UCSD-AML1 (cell line): ENCODE results near the gene RHOBTB3.

ENCODE experiments used
- DNase-seq: peaks from one replicate; lab custom pipeline; 2025; ENCODE audit not compliant: unreplicated experiment; lab: John Stamatoyannopoulos, UW

RHOBTB3 gene

DNA sequence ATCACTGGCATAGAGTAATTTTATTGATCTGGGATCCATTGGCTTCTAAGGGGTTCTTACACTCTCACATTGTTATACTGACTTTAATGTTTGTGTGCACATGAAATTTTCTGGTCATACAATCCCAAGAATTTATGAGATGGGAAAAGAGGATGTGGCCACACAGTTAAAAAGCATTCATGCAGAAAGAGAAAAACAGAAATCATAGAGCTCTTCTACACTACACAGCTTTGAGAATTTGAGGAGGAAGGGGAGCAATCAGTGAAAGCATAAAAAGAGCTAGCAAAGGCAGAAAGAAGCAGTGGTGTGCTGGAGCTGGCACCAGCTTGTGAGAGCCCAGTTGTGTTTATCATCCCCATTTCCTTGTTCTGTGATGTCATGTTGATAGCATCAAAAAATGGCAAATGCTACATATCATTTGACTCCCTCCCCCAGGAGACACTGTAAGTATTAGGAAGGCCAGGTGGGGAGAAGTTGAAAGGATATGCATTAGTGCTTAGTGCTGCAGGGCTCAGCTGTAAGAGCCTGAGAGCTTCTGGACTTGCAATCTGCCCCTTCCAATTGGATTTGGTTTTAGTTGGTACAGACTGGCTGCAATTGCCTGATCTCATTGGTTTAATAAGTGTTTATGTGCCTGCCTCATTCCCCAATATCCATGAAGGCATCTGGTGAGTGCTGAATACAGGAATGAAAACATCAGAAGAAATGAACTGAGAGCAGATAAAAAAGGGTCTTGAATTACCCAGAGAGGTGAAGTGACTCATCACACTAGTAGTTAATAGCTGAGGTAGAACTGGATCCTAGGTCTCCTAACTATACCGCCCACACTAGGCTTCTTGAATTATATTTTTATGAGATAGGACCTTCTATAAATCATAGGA is 30.9 kb downstream of the RHOBTB3 start:
- DNase-seq, result no peak

- DNase-seq, result no peak
Observed at GRCh38 chr5:95762652-95763041, 31.5 kb downstream of the RHOBTB3 start.

DNA sequence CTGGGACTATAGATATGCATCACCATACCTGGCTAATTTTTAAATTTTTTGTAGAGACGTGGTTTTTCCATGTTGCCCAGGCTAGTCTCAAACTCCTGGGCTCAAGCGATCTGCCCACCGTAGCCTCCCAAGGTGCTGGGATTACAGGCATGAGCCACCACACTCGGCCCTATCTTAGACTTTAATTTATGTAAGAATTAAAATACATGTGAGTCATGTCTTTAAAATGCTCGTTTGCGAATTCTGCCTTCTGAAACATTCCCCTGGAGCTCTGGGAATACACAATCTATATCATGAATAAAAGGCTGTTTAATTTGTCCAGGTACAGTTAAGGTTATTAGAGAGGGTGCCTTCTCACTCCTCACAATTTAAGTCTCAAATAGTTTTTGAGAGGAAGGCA is 32.8 kb downstream of the RHOBTB3 start:
- DNase-seq, result no peak

GRCh38 chr5:95768731-95769130 is 37.6 kb downstream of the RHOBTB3 start:
- DNase-seq, result no peak

DNA sequence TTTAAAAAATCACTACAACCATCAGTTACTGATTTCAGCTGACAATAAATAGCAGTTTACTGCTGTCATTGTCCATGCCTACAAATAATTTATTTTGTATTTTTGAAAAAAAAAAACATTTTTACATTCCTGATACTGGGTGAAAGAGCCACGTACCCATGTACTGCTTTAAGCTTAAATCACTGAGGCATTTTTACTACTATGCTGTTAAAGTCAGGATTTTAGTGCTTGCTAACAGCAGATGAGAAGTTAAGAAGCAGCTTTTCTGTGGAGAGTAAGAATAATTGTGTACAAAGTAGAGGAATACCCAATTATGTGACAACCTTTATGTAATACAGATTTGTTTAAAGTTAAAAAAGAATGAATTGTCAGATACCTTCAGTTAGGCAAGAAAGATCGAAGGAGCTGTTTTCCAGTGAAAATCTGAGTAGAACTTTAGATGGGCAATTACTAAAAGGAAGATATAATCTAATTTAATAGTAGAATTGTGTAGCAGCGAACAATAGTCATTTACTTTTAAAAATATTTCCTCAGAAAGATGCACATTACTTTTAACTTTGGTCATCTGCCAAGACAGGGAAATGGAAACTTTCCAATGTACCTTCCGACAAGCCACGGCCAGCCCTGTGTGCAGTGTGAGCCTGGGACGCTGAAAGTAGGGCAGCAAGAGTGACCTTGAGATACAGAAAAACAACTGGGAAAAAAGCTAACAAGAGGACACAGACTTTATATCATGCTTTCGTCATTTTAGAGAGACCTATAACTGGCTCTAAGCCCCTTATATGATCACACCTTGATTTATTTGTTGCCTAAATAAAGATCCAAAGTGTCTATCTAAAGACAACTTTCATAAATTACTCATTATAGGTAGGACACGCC is 39.9 kb downstream of the RHOBTB3 start:
- no peak for DNase-seq

DNA sequence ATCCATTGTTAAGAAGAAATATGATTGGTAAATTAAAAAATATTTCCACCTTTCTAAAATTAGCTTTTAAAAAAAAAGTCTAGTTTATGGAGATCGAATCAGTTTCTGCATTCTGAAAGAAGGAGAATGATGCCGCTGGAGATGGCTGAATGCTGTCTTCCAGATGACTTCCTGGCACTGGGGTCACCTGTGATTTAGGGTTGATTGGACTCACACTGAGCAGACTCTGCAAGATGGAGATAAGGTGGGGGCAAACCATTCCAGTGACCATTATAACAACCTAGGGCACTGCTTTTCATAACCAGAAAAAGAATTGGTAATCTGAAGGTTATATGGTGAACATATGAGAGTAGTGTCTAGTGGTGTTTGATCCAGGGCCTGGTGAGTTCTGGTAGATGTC is 40.8 kb downstream of the RHOBTB3 start:
- no peak for DNase-seq

- peak; percentile 38 for DNase-seq
Observed at GRCh38 chr5:95773335-95774059, 42.4 kb downstream of the RHOBTB3 start.

DNA sequence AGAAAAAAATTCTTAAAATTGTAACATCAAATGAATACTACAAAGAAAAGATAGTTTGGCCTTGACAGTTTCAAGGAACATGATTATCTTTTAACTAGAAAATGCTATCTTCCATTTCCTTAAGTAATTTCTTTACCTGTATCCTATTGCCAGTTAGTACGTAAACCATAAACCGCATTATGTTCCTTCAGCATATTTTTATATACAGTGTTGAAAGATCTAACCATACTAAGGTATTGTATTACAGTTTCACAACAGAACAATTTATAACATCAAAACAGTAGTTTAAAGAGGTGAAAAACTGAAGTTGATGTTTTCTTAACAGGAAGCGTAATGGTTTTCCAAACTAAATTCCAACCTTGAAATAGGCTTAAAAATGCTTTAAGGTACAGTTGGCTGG is 46.3 kb downstream of the RHOBTB3 start:
- DNase-seq, result no peak

DNA sequence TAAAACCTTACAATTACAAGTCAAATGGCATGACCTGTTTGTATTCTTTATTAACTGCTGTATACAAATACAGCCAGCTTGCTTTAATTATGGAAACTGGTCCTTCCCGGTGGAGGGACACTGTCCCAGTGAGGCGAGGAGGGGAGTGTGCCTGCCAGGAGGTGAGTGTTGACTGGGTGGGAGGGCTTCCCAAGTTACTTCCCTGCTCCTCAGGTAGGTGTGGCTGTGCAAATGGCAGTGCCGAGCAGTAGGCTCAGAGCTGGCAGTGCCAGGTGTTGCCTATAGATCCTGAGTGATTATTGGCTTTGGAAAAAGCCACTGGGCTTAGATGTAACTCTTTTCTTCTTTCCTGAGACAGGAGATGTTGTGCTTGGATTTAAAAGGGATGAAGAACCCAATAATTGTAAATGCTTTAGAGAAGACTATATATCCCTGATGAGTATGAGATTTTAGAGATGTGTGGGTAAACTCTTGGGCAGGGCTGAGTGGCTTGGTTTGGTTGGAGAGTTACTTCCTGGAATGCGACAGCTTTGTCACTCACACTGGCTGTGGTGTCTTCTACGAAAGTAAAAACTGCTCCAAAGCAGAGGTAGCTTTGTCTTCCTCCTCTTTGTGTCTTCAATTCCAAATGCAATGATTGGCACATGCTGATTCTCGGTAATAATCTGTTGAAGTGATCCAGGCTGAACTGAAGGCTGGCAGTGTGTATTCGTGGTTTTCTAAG is 47.7 kb downstream of the RHOBTB3 start:
- DNase-seq, result no peak

DNA sequence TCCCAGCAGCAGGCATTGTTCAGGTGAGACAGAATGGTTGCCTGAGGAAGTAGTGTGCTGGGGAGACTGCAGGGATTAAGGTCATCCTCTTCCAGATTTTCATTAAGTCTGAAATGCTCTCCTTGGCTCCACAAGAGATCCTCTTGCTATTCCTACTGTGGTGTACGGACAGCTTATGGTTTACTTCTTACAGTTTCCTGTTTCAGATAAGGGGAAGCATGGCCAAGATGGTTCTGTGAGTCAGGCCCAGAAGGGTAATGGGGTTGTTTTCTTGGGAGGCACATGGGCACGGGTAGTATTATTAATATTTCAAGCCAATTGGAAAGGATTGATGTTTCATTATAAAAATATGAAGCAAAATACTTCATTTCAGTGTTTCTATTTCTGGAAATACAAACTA is 48.5 kb downstream of the RHOBTB3 start:
- no peak for DNase-seq

- no peak for DNase-seq
Observed at GRCh38 chr5:95780597-95780996, 49.5 kb downstream of the RHOBTB3 start.

GRCh38 chr5:95781101-95781583 is 50.0 kb downstream of the RHOBTB3 start:
- peak; percentile 67 for DNase-seq

- no peak for DNase-seq
Observed at GRCh38 chr5:95782181-95782580, 51.0 kb downstream of the RHOBTB3 start.

GRCh38 chr5:95783661-95784060 is 52.5 kb downstream of the RHOBTB3 start:
- no peak for DNase-seq

DNA sequence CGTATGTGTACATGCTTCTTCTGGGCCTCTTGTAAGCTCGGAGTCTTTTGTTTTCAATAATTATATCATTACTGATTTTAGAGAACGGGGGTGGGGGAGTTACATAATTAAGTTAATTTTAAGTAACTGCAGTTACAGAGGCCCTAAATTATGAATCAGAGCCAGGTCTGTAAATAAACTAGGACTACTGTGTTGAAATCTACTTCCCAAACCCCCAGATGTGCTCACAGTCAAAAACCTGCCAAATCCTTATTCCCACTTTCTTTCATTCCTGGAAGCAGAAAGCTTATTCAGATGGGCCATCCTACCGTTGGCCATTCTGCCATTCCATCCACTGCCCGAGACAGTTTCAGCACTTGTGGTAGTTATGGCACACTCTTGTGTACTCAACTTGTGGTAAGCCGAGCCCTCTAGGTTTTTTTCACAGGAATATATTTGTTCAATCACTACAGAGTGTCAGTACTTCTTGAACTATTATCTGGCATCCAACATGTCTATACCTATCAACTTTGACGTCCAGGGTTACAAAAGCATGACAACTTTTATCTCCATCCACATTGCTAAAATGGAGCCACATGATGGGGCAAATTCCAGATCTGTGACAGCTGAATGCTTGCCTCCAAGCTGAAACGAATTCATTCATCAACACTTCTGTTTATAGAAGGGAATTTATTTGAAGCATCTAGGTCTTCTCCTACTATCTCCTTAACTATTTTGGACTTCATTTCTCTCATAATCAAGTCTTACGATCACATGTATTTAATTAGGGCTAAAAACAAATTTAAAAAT is 53.6 kb downstream of the RHOBTB3 start:
- no peak for DNase-seq

GRCh38 chr5:95786821-95787418 is 55.8 kb downstream of the RHOBTB3 start:
- no peak for DNase-seq

- no peak for DNase-seq
Observed at GRCh38 chr5:95788493-95788892, 57.4 kb downstream of the RHOBTB3 start.

DNA sequence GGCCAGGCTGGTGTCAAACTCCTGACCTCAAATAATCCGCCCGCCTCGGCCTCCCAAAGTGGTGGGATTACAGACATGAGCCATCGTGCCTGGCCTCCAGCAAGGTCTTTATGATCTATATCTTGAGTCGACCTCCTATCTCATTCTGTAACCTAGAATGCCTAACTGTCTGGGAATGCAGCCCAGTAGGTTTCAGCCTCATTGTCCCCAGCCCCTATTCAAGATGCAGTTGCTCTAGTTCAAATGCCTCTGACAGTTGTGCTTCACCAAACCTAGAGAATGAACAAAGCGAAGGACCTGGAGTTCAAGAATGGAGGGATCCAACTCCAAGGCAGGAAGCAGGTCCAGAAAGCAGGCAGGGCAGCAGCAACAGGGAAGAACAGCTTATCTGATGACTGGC is 60.6 kb downstream of the RHOBTB3 start:
- DNase-seq, result no peak

DNA sequence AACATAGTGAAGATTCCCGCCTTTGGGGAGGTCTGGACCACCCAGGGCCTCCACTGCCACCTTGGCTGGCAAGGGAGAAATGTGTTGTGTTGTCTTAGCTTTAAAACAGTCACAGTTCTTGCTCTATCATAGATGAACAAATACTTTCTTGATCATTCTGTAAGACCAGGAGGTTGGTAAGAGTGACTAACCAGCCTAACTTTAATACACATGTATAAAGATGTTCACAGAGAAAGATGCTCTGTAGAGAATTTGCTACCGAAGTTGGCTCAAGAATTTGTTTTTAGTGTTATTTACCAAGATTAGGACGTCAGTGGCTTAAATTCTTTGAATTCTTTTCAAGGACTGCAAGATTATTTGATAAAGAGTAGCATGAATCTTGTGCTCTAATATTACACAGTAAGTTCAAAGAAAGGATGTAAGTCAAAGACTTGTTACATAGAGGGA is 63.0 kb downstream of the RHOBTB3 start:
- no peak for DNase-seq
